Measurements from ENCODE around the gene DPH5. TPM values are rescaled to one million over a fixed set of nuclear protein-coding genes. Genes with fewer than 3 reads are reported as not detected.

Gene DPH5
- total and polyA plus RNA-seq, 2 of the 4 experiments (the other 2 are of a cell fraction): 32.3 to 42.0 TPM

GRCh38 chr1:101059945-101060542 is 34.5 kb upstream of the DPH5 start:
- CTCF ChIA-PET: no interaction called here

More at GRCh38 chr1:101059945-101060542, 34.5 kb upstream of the DPH5 start:
- no peaks in the 10 kb centered on the region for H3K27me3 ChIP-seq (ENCODE audit: control insufficient read depth, insufficient read depth, low read length)
- H4K20me1 ChIP-seq (ENCODE audit: insufficient read depth, low read length): no peaks in the 10 kb centered on the region
- H4K91ac ChIP-seq (ENCODE audit: insufficient read depth, low read depth, low read length): no peak overlapping the region
- H3K79me1 ChIP-seq (ENCODE audit: low read depth in 1 of 2, low read length in 2 of 2): no peaks in the 10 kb centered on the region; a peak in 1 of 4 replicates
- no peaks in the 10 kb centered on the region for H3K9me3 ChIP-seq (ENCODE audit: control insufficient read depth, insufficient read depth, low read length)
- H4K8ac ChIP-seq (ENCODE audit: low read depth in 2 of 2, low read length in 2 of 2): no peak overlapping the region
- no peak for ATAC-seq (ENCODE audit: low read depth)
- H3K4me1 ChIP-seq (ENCODE audit: control insufficient read depth, insufficient read depth, low read length): no peaks in the 10 kb centered on the region
- H2AK5ac ChIP-seq (ENCODE audit: low read depth, low read length): no peak overlapping the region
- no peak overlapping the region for H3K4me2 ChIP-seq (ENCODE audit: low read depth, low read length)
- no peak overlapping the region for H3K56ac ChIP-seq (ENCODE audit: extremely low read depth, insufficient read depth, low read length)
- no peak overlapping the region for H3K23ac ChIP-seq (ENCODE audit: low read depth, low read length)
- H3K4me3 ChIP-seq (ENCODE audit: insufficient read depth, low read depth, low read length): no peak overlapping the region
- H2AK9ac ChIP-seq (replicated peaks; ENCODE audit: low read depth, low read length, poor library complexity): no peak overlapping the region
- no peak overlapping the region for H2BK15ac ChIP-seq (ENCODE audit: low read depth, low read length)
- no peak overlapping the region for H2AFZ ChIP-seq (replicated peaks; ENCODE audit: low read length, poor library complexity)
- no peaks in the 10 kb centered on the region for H3K9me1 ChIP-seq (ENCODE audit: insufficient read depth, low read length)
- H3K4ac ChIP-seq (ENCODE audit: low read depth, low read length): no peak overlapping the region
- no peak overlapping the region for H3K27ac ChIP-seq (ENCODE audit: insufficient read depth, low read length)
- no peak overlapping the region for H3K14ac ChIP-seq (replicated peaks; ENCODE audit: low read depth, low read length)
- no peak overlapping the region for H2BK120ac ChIP-seq (ENCODE audit: low read depth, low read length)
- no peak overlapping the region for H4K5ac ChIP-seq (ENCODE audit: low read depth, low read length)
- H2BK20ac ChIP-seq (ENCODE audit: low read depth, low read length): no peak overlapping the region
- DNase-seq: no peak
- H2BK5ac ChIP-seq (ENCODE audit: low read depth, low read length, poor library complexity, severe bottlenecking): no peak overlapping the region
- dilution Hi-C loops (cut with HindIII; ENCODE audit: low sequenced_read_pairs, unreplicated experiment) (no loop called here), in situ Hi-C loops (cut with MboI; ENCODE audit: low sequenced_read_pairs) (no loop called here), intact Hi-C loops (cut with micrococcal nuclease) (no loop called here)
- H3K18ac ChIP-seq (ENCODE audit: low read depth, low read length): no peak overlapping the region
- WGBS, 2 experiments (ENCODE audit: extremely low coverage in 2 of 2, insufficient read length in 1 of 2): 87% methylated on average over 4 of the region's 6 CpGs; no CpG with 5 or more reads in 1 of the 2 experiments
- POLR2A ChIA-PET (ENCODE audit: unreplicated experiment): no interaction called here
- TF ChIP-seq MAZ (IDR thresholded peaks at IDR 0.05; ENCODE audit: borderline replicate concordance, low read depth, low read length): no peak
- TF ChIP-seq POLR2A (IDR thresholded peaks at IDR 0.05; ENCODE audit: low read depth, low read length): no peak
- TF ChIP-seq SMC3 (IDR thresholded peaks at IDR 0.05; ENCODE audit: low read depth, low read length): no peak
- TF ChIP-seq RFX5 (IDR thresholded peaks at IDR 0.05; ENCODE audit: low read depth, low read length): no peak
- TF ChIP-seq CEBPB (IDR thresholded peaks at IDR 0.05; ENCODE audit: low read depth, low read length): no peak
- TF ChIP-seq BHLHE40 (IDR thresholded peaks at IDR 0.05; ENCODE audit: low read depth, low read length): no peak
- TF ChIP-seq, protein P1, sequence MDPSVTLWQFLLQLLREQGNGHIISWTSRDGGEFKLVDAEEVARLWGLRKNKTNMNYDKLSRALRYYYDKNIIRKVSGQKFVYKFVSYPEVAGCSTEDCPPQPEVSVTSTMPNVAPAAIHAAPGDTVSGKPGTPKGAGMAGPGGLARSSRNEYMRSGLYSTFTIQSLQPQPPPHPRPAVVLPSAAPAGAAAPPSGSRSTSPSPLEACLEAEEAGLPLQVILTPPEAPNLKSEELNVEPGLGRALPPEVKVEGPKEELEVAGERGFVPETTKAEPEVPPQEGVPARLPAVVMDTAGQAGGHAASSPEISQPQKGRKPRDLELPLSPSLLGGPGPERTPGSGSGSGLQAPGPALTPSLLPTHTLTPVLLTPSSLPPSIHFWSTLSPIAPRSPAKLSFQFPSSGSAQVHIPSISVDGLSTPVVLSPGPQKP (IDR thresholded peaks at IDR 0.05; ENCODE audit: borderline replicate concordance, low read depth, low read length): no peak
- TF ChIP-seq MAFK (IDR thresholded peaks at IDR 0.05; ENCODE audit: low read depth, low read length): no peak
- no peak for TF ChIP-seq RAD21 (IDR thresholded peaks at IDR 0.05; ENCODE audit: low read length)
- no peak for TF ChIP-seq NFE2L2 (IDR thresholded peaks at IDR 0.05; ENCODE audit: low read depth, low read length)
- TF ChIP-seq USF2 (IDR thresholded peaks at IDR 0.05; ENCODE audit: low read depth, low read length): no peak
- no peak for TF ChIP-seq RCOR1 (IDR thresholded peaks at IDR 0.05; ENCODE audit: insufficient replicate concordance, low read length)
- no peak for TF ChIP-seq MXI1 (IDR thresholded peaks at IDR 0.05; ENCODE audit: borderline replicate concordance, low read depth, low read length)
- no peak overlapping the region for H3K9ac ChIP-seq (ENCODE audit: low read depth, low read length)
- no TSS peak for BruUV-seq (replicated peaks)
- H3K36me3 ChIP-seq (ENCODE audit: control insufficient read depth, insufficient read depth, low read length): no peaks in the 10 kb centered on the region
